NCI-H524 (cell line): ENCODE results near the gene UGT1A10.
"Not testable (repeated sequence)": the region's sequence is repeated elsewhere in the genome, so short reads cannot be mapped to it uniquely, and the experiment has no call there.

Experiments
- DNase-seq, 2 experiments: peaks; one replicate each; lab custom pipeline; 2025; lab: John Stamatoyannopoulos, UW

UGT1A10 gene

DNA sequence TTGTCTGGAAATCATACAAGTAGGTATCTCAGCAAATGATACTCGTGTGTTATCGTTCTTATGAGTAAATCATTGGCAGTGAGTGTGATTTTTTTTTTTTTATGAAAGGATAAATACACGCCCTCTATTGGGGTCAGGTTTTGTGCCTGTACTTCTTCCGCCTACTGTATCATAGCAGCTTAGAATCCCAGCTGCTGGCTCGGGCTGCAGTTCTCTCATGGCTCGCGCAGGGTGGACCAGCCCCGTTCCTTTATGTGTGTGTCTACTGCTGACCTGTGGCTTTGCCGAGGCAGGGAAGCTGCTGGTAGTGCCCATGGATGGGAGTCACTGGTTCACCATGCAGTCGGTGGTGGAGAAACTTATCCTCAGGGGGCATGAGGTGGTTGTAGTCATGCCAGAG lies at the start of gene UGT1A10:
Gene UGT1A10, plus strand, starts transcription at position 143 of the 400 bp plus-strand sequence. Its CDS starts 75 bp downstream, at position 218.
- not testable (repeated sequence) for DNase-seq

DNA sequence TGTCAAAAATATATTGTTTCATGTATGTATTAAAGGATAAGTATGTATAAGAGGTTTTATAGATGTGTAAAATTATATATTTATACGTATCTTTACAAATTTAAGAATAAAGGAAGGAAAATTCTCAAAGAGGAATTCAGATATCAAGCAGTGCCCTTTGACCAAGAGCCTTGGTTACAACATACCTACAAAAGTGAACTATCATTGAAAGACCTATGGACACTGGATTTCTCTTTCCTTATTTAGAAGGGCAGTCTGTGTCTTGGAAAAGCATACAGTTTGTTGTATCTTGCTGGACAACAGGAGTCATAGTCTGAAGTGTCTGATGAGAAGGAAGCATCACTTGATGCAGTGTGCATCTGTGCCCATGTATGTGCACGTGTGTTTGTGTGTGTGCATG lies 47.8 kb upstream of the UGT1A10 start:
- no peak for DNase-seq

DNA sequence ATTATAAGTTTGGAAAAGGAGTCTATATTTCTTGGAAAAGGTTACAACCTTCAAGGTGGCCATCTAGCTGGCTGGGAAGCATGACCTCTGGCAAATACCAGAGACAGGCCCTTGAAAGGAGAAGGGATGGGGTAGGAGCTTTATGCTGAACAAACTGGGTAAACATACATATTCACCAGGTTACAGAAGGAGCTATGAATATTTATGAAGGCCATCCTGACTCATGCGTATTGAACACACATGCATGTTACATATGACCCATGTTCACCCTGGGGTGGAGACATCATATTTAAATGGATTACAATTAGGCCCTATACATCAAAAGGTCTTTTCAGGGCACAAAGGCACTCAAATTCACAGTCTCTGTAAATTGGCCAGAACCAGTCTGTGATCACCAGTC lies 43.5 kb upstream of the UGT1A10 start:
- DNase-seq: not testable (repeated sequence)

DNA sequence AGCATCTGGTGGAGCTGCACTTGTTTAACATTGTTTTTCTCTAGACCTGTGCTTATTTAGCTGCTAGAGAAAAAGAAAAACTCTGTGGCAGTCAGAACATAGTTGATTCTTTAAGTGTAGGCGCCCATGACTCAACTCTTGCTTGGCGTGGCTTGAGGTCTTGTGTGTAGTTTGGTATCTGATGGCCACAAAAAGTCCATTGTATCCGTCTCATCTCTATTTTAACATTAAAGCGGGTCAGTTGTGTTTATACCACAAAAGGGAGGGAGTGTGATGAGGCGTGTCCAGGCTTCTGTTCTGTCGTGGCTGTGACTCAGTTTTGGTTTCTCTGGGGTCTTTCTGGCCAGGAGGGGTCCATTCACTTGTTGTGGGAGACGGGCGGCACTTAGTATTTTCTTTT lies 43.0 kb upstream of the UGT1A10 start:
- DNase-seq: no peak

DNA sequence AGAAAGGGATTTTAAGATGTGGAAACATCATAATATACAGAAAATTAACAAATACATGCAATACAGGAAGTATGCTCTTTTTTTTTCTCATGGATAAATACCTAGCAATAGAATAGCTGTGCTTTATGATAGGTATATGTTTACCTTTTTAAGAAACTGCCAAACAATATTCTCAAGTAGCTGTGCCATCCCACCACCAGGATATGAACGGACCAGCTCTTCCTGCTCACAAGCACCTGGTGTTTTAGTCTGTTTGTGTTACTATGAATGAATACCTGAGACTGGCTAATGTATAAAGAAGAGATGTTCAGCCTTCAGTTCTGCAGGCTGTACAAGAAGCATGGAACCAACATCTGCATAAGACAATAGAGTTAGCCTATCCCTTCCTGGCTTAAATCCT lies 38.7 kb upstream of the UGT1A10 start:
- no peak for DNase-seq

DNA sequence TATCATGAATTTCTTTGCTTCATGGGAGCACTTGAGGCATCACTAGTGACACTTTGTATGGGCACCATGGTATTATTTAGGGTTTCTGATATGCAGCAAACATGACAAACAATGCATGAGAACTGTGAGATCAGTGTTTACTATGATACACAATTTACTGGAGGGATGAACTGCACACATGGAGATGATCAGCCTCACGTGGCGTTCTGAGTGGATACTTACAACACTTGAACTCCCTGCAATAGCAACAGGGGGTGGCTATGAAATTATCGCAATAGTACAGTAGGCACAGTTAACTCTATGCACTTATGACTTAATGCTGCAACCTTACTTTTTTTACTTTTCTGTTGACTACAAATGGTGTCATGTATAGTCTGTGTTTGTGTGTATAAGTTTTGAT lies 37.3 kb upstream of the UGT1A10 start:
- no peak for DNase-seq

DNA sequence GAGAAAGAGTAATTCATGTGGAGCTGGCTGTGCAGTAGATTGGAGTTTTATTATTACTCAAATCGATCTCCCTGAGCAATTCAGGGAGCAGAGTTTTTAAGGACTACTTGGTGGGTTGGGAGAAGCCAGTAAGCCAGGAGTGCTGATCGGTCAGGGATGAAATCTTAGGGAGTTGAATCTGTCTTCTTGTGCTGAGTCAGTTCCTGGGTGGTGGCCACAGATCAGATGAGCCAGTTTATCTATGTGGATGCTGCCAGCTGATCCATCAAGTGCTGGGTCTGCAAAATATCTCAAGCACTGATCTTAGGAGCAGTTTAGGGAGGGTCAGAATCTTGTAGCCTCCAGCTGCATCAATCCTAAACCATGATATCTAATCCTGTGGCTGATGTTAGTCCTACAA lies 35.9 kb upstream of the UGT1A10 start:
- DNase-seq: no peak

DNA sequence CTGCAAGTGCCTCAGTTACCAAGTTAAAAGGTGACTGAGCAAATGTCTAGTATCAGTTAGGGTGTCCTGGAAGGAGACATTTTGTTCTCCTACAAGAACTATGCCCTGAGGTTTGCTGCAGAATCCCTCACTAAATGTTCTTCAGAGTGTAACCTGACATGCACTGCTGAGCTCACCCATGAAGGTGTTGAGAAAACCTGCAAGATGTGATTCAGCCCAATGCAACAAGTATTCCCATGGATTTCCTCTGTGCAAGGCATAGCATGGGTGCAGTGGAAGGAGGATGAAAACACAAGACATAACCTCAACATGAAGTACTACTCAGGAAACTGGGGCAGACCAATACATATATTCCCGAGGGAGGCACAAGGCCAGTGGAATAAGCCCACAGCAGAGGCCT lies 34.2 kb upstream of the UGT1A10 start:
- no peak for DNase-seq

DNA sequence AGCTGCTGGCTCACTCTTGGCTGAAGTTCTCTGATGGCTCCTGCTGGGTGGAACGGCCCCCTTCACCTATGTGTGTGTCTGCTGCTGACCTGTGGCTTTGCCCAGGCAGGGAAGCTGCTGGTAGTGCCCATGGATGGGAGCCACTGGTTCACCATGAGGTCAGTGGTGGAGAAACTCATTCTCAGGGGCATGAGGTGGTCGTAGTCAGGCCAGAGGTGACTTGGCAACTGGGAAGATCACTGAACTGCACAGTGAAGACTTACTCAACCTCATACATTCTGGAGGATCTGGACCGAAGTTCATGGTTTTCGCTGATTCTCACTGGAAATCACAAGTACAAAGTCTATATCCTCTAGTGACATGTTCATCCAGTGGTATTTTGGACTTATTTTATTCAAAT lies 32.7 kb upstream of the UGT1A10 start:
- no peak for DNase-seq

DNA sequence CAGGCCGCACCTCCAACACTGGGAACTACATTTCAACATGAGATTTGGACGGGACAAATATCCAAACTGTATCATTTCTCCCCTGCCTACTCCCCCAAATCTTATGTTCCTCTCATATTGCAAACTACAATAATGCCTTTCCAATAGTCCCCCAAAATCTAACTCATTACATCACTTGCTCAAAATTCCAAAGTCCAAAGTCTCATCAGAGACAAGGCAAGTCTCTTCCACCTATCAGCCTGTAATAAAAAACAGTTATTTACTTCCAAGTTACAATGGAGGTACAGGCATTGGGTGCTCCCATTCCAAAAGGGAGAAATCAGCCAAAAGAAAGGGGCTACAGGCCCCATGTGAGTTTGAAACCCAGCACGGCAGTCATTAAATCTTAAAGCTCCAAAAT lies 31.4 kb upstream of the UGT1A10 start:
- no peak for DNase-seq

DNA sequence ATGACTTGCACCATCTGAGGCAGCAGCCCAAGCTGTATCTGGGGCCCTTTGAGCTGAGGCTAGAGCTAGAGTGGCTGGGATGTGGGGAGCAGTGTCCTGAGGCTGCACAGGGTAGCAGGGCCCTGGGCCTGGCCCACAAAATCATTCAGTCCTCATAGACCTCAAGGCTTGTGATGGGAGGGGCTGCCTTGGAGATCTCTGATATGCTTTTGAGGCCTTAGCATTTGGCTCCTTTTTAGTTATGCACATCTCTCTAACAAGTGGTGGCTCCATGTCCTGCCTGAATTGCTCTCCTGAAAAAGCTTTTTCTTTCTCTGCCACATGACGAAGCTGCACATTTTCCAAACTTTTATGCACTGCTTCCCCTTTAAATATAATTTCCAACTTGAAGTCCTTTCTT lies 30.6 kb upstream of the UGT1A10 start:
- DNase-seq: no peak

DNA sequence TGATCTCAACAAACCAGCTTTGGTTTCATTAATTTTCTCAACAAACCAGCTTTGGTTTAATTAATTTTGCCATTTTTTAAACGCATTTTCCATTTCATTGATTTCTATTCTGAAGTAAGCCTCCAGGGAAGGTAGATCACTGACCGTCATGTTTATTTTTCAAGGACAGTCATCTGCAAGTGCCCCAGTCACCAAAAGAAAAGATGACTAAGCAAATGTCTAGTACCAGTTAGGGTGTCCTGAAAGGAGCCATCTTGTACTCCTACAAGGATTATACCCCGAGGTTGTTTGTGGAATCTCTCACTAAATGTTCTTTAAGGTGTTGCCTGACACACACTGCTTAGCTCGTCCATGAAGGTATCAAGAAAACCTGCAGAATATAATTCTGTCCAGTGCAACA lies 25.0 kb upstream of the UGT1A10 start:
- no peak for DNase-seq

DNA sequence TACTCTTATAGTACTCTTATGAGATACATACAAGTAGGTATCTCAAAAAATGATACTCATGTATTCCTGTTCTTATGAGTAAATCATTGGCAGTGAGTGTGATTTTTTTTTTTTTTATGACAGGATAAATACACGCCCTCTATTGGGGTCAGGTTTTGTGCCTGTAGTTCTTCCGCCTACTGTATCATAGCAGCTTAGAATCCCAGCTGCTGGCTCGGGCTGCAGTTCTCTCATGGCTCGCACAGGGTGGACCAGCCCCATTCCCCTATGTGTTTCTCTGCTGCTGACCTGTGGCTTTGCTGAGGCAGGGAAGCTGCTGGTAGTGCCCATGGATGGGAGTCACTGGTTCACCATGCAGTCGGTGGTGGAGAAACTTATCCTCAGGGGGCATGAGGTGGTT lies 18.8 kb upstream of the UGT1A10 start, which contains the start of gene UGT1A8:
Gene UGT1A8, plus strand, starts transcription at position 158 of the 400 bp plus-strand sequence. Its CDS starts 75 bp downstream, at position 233.
- not testable (repeated sequence) for DNase-seq

DNA sequence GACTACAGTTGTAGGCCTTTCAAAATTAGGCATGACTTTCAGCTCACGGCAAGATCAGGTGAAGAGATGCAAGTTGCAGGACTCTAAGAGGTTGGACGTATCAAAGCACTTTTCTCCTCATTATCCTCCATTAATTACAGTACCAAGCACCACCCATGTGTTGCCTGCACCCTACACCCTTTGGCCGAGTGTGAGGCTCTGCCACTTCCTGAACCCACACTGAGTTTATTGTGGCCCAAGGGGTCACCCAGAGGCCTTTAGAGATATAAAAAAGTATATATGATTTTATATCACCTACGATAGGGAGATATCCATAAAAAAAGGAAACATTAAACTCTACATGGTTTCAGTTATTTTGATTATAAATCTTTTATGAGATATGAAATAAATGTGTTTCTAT lies 16.0 kb upstream of the UGT1A10 start:
- DNase-seq: peak in 1 of 2 experiments; percentile 1

DNA sequence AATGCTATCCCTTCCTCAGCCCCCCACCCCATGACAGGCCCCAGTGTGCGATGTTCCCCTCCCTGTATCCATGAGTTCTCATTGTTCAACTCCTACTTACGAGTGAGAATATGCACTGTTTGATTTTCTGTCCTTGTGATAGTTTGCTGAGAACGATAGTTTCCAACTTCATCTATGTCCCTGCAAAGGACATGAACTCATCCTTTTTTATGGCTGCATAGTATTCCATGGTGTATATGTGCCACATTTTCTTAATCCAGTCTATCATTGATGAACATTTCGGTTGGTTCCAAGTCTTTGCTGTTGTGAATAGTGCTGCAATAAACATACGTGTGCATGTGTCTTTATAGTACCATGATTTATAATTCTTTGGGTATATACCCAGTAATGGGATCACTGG lies 14.4 kb upstream of the UGT1A10 start:
- DNase-seq: not testable (repeated sequence)

DNA sequence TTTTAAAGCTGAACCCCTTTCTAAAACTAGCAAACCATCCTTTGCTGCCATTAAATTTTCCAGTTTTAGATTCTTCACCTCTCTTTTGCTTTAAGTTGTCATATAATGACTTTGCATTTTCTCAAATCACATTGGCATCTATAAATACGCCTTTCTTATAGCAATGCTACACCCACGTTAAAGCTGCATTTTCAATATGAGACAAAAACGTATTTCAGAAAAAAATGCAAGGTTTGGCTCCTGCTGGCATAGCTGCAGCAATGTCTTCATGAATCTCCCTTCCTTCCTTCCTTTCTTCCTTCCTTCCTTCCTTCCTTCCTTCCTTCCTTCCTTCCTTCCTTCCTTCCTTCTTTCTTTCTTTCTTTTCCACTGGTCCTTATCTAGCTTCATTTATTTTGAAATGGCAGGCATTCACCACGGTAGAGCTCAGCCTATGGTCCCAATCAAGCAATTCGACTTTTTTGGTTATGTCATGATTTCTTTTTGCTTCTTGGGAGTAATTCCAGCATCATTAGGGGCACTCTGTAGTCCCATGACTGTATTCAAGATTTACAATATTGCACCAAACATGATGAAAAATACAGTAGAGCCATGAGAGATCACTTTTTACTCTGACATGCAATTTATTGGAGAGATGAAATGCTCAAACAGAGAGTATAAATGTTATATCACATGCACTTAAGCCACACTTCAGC lies 8.8 kb upstream of the UGT1A10 start:
- DNase-seq: no peak

DNA sequence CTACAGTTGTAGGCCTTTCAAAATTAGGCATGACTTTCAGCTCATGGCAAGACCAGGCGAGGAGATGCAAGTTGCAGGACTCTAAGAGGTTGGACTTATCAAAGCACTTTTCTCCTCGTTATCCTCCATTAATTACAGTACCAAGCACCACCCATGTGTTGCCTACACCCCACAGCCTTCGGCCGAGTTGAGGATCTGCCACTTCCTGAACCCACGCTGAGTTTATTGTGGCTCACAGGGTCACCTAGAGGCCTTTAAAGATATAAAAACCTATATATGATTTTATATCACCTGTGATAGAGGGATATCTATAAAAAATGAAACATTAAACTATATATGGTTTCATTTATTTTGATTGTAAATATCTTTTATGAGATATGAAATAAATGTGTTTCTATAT lies 2.6 kb downstream of the UGT1A10 start:
- DNase-seq: peak in 1 of 2 experiments; percentile 43

DNA sequence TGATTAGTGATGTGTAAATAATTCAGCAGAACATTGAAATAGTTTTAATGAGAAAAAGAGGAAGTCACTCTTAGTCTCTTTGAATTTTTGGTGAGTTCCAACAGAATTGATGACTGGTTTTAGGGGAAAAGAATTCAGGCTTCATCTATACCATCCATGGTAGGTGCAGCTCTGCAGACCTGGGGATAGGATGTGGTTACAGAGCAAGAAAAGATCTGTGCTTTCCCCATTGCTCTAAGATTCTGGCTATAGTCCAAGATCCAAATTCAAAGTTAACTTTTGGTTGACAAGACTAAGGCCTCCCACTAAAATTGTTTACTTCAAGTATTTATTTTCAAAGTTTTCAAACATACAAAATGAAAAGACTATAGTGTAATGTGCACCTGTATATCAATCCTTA lies 3.6 kb downstream of the UGT1A10 start:
- peak in 1 of 2 experiments; percentile 56 for DNase-seq

DNA sequence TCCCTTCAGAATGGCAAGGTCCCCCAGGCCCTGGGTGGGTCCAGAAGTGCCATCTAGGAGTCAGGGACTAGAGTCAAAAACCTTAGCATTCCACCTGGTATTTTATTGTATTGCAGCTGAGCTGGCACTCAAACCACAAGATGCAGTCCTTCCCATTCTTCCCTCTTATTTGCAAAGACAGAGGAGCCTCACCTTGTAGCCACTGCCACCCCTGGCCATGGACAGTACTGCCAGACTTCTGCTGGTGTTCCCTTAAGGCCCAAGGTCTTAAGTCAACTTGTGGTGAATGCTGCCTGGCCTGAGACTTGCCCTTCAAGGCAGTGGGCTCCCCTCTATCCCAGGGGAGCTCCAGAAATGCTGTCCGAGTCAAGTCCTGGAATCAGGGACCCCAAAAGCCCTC lies 6.9 kb downstream of the UGT1A10 start:
- DNase-seq: peak in 1 of 2 experiments; percentile 2

DNA sequence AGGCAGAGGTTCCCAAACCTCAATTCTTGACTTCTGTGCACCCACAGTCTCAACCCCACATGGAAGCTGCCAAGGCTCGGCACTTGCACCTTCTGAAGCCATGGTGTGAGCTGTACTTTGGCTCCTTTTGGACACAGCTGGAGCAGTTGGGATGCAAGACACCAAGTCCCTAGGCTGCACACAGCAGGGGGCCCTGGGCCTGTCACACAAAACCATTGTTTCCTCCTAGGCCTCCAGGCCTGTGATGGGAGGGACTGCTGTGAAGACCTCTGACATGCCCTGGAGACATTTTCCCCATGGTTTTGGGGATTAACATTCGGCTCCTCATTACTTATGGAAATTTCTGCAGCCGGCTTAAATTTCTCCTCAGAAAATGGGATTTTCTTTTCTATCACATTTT lies 9.8 kb downstream of the UGT1A10 start:
- DNase-seq: not testable (repeated sequence)

DNA sequence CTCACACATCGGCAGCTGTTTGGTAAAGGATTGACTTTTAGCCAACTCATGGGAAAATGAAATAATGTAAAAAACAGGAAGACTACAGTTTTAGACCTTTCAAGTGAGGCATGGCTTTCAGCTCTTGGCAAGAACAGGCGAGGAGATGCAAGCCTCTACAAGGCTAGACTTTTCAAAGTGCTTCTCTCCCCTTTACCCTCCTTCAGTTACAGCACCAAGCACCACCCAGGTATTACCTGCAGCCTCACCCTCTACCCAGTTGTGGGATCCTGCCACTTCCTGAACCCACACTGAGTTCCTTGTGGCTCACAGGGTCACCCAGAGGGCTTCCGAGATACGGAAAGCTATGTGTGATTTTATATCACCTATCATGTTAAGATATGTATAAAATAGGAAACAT lies 14.7 kb downstream of the UGT1A10 start:
- no peak for DNase-seq

DNA sequence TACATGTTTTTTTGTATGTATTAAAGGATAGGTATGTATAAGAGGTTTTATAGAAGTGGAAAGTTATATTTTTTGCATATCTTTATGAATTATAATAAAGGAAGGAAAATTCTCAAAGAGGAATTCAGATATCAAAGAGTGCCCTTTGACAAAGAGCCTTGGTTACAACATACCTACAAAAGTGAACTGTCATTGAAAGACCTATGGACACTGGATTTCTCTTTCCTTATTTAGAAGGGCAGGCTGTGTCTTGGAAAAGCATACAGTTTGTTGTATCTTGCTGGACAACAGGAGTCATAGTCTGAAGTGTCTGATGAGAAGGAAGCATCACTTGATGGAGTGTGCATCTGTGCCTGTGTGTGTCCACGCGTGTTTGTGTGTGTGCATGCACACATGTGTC lies 15.2 kb downstream of the UGT1A10 start:
- no peak for DNase-seq

DNA sequence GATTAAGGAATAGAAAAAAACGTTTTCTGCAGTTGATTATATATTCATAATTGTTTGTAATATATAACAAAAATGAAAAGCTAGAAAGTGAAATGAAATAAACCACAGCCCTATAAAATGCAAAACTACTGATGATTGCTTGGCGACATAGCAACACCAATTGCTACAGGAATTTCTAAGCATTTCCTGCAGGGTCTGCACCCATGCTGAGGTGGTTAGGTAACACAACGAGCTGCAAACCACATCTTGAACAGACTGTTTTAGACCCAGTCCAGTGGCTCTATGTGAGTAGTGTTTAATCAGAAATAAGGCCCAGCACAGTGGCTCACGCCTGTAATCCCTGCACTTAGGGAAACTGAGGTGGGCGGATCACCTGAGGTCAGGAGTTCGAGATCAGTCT lies 18.3 kb downstream of the UGT1A10 start:
- no peak for DNase-seq

DNA sequence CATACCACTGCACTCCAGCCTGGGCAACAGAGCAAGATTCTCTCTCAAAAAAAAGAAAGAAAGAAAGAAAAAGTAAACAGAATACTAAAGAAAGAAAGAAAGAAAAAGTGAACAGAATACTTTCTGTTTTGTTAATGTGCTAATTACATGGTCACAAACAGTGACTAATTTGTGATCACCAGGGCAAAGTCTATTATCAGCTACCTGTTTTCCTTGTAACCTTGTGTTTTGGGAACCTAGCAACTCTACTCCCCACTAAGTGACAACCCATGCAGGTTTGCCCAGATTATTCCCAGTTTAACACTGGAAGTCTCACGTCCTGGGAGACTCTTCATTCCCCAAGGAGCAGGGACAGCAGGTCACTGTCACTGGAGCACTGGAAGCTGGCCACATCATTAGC lies 18.8 kb downstream of the UGT1A10 start:
- no peak for DNase-seq
